Measurements from ENCODE around the gene TMEM198. TPM values are rescaled to one million over a fixed set of nuclear protein-coding genes. Genes with fewer than 3 reads are reported as not detected.

TMEM198 gene
- total and polyA plus RNA-seq, 9 of the 15 experiments (the other 6 are each of a cell fraction or from before 2014, with no cell fraction given): 0.03 to 3.8 (median 1.0) TPM

DNA sequence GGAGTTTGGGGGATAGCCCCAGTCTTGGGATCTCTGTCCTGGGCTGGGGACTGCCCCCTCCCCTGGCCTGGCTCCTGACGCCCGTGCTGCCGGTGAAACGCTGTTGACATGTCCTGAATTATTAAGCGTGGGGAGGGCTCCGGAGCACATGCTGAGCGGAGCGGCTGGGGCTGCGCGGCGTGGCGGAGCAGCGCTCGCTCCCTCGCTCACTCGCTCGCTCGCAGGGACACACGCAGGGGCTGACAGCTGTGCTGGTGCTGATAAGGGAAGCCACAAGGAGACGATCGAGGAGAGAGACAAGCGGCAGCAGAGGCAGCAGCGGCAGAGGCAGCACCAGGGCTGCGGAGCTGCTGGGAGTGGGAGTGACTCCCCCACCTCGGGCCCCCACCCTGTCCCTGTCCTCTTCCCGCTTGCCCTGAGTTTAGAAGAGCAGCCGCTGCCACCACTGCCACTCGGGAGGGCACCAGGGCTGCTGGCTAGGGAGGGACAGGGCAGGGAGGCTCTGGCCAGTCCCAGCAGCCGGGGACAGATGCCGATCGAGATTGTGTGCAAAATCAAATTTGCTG, 29.5 kb upstream of the TMEM198 start, which contains the start of gene ASIC4 (continued):
- TF ChIP-seq, protein P1, sequence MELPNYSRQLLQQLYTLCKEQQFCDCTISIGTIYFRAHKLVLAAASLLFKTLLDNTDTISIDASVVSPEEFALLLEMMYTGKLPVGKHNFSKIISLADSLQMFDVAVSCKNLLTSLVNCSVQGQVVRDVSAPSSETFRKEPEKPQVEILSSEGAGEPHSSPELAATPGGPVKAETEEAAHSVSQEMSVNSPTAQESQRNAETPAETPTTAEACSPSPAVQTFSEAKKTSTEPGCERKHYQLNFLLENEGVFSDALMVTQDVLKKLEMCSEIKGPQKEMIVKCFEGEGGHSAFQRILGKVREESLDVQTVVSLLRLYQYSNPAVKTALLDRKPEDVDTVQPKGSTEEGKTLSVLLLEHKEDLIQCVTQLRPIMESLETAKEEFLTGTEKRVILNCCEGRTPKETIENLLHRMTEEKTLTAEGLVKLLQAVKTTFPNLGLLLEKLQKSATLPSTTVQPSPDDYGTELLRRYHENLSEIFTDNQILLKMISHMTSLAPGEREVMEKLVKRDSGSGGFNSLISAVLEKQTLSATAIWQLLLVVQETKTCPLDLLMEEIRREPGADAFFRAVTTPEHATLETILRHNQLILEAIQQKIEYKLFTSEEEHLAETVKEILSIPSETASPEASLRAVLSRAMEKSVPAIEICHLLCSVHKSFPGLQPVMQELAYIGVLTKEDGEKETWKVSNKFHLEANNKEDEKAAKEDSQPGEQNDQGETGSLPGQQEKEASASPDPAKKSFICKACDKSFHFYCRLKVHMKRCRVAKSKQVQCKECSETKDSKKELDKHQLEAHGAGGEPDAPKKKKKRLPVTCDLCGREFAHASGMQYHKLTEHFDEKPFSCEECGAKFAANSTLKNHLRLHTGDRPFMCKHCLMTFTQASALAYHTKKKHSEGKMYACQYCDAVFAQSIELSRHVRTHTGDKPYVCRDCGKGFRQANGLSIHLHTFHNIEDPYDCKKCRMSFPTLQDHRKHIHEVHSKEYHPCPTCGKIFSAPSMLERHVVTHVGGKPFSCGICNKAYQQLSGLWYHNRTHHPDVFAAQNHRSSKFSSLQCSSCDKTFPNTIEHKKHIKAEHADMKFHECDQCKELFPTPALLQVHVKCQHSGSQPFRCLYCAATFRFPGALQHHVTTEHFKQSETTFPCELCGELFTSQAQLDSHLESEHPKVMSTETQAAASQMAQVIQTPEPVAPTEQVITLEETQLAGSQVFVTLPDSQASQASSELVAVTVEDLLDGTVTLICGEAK (IDR thresholded peaks at IDR 0.05): no peak
- TF ChIP-seq, protein P1 (CRISPR knock-in tag; IDR thresholded peaks at IDR 0.05): no peak
- TF ChIP-seq PTBP1 (IDR thresholded peaks at IDR 0.05; ENCODE audit: low read depth, low read length): peak; percentile 33; the same call in 1 of the 2 replicates
- TF ChIP-seq, protein P2, sequence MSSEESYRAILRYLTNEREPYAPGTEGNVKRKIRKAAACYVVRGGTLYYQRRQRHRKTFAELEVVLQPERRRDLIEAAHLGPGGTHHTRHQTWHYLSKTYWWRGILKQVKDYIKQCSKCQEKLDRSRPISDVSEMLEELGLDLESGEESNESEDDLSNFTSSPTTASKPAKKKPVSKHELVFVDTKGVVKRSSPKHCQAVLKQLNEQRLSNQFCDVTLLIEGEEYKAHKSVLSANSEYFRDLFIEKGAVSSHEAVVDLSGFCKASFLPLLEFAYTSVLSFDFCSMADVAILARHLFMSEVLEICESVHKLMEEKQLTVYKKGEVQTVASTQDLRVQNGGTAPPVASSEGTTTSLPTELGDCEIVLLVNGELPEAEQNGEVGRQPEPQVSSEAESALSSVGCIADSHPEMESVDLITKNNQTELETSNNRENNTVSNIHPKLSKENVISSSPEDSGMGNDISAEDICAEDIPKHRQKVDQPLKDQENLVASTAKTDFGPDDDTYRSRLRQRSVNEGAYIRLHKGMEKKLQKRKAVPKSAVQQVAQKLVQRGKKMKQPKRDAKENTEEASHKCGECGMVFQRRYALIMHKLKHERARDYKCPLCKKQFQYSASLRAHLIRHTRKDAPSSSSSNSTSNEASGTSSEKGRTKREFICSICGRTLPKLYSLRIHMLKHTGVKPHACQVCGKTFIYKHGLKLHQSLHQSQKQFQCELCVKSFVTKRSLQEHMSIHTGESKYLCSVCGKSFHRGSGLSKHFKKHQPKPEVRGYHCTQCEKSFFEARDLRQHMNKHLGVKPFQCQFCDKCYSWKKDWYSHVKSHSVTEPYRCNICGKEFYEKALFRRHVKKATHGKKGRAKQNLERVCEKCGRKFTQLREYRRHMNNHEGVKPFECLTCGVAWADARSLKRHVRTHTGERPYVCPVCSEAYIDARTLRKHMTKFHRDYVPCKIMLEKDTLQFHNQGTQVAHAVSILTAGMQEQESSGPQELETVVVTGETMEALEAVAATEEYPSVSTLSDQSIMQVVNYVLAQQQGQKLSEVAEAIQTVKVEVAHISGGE (CRISPR knock-in tag; IDR thresholded peaks at IDR 0.05): peak in 1 of 3 experiments; percentile 45; a peak in 2 of 6 replicates
- no peak for TF ChIP-seq KLF1 (tag; IDR thresholded peaks at IDR 0.05)
- peak; percentile 78 to 85 for TF ChIP-seq KDM1A (IDR thresholded peaks at IDR 0.05)
- TF ChIP-seq, protein P3, sequence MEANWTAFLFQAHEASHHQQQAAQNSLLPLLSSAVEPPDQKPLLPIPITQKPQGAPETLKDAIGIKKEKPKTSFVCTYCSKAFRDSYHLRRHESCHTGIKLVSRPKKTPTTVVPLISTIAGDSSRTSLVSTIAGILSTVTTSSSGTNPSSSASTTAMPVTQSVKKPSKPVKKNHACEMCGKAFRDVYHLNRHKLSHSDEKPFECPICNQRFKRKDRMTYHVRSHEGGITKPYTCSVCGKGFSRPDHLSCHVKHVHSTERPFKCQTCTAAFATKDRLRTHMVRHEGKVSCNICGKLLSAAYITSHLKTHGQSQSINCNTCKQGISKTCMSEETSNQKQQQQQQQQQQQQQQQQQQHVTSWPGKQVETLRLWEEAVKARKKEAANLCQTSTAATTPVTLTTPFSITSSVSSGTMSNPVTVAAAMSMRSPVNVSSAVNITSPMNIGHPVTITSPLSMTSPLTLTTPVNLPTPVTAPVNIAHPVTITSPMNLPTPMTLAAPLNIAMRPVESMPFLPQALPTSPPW (CRISPR knock-in tag; IDR thresholded peaks at IDR 0.05): peak; percentile 93
- TF ChIP-seq ZNF253 (CRISPR knock-in tag; conservative IDR thresholded peaks at IDR 0.05): no peak
- no peak for TF ChIP-seq THRAP3 (IDR thresholded peaks at IDR 0.05; ENCODE audit: borderline replicate concordance)
- TF ChIP-seq, protein P4, sequence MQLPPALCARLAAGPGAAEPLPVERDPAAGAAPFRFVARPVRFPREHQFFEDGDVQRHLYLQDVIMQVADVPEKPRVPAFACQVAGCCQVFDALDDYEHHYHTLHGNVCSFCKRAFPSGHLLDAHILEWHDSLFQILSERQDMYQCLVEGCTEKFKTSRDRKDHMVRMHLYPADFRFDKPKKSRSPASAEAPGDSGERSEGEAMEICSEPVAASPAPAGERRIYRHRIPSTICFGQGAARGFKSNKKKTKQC (CRISPR knock-in tag; IDR thresholded peaks at IDR 0.05): peak; percentile 42; the same call in 1 of the 2 replicates
- no peak for TF ChIP-seq NR3C1 (CRISPR knock-in tag; IDR thresholded peaks at IDR 0.05)
- TF ChIP-seq MTA1 (IDR thresholded peaks at IDR 0.05; ENCODE audit: borderline replicate concordance): peak; percentile 89

All from K562 (cell line).